Measurements from ENCODE around the gene CAPN14. TPM values are rescaled to one million over a fixed set of nuclear protein-coding genes. Genes with fewer than 3 reads are reported as not detected.

Gene CAPN14
- total RNA-seq, 4 donors from 2014 or later: 0.14 to 0.16 TPM; not detected in 2

DNA sequence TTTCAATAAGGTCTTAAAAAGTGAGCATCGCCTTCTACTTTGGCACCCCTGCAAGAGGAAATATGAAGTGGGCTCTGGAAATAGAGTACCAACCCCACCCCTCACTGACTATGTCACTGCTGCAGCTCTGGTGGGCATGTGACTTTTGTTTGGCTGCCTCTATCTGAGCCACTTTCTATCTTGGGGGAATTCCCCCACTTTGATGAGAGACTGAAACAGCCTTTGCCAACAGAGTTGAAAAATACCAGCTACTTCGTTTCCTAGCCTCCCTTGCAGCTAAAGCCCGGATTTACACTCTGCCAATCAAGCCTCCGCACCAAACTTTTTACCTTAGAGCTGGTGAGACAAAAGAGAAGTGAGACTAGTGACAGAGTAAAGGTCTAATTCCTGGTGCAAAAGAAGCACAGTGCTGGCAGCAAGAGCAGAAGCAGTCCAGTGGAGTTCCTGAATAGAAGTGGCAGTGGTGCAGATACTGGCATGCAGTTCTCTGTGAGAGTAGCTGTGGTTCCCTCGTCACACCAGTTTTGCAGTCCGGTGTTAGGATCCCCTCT, 67.1 kb downstream of the CAPN14 start:
- no peaks in the 10 kb centered on the region for H3K9me3 ChIP-seq
- H3K4me3 ChIP-seq: no peak overlapping the region
- intact Hi-C loops (cut with DNase I; ENCODE audit: low total_unique reads) (no loop called here), in situ Hi-C loops (cut with MboI; ENCODE audit: low pct_ligation_motif_present in 1 of 4, low pct_unique_long_range_greater_than_20kb in 1 of 4, low sequenced_read_pairs in 3 of 4) (loop anchor here (25.0 kb wide), 4 partner anchors 187 to 988 kb away; no protein-coding TSS in a partner anchor)
- TF ChIP-seq POLR2AphosphoS5 (IDR thresholded peaks at IDR 0.05): no peak
- TF ChIP-seq POLR2A (IDR thresholded peaks at IDR 0.05): no peak
- no peak for TF ChIP-seq EP300 (IDR thresholded peaks at IDR 0.05; ENCODE audit: low read depth)
- TF ChIP-seq, protein P1, sequence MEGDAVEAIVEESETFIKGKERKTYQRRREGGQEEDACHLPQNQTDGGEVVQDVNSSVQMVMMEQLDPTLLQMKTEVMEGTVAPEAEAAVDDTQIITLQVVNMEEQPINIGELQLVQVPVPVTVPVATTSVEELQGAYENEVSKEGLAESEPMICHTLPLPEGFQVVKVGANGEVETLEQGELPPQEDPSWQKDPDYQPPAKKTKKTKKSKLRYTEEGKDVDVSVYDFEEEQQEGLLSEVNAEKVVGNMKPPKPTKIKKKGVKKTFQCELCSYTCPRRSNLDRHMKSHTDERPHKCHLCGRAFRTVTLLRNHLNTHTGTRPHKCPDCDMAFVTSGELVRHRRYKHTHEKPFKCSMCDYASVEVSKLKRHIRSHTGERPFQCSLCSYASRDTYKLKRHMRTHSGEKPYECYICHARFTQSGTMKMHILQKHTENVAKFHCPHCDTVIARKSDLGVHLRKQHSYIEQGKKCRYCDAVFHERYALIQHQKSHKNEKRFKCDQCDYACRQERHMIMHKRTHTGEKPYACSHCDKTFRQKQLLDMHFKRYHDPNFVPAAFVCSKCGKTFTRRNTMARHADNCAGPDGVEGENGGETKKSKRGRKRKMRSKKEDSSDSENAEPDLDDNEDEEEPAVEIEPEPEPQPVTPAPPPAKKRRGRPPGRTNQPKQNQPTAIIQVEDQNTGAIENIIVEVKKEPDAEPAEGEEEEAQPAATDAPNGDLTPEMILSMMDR (IDR thresholded peaks at IDR 0.05): no peak
- no peaks in the 10 kb centered on the region for H3K4me1 ChIP-seq
- WGBS, 2 donors (ENCODE audit: low coverage in 1 of 2): 73 to 86% methylated on average over 3 to 6 of the region's 6 CpGs
- peaks cover 4% of the 10 kb centered on the region for H3K27me3 ChIP-seq
- H3K36me3 ChIP-seq: no peaks in the 10 kb centered on the region
- DNase-seq: no peak
- no peak overlapping the region for H3K27ac ChIP-seq

DNA sequence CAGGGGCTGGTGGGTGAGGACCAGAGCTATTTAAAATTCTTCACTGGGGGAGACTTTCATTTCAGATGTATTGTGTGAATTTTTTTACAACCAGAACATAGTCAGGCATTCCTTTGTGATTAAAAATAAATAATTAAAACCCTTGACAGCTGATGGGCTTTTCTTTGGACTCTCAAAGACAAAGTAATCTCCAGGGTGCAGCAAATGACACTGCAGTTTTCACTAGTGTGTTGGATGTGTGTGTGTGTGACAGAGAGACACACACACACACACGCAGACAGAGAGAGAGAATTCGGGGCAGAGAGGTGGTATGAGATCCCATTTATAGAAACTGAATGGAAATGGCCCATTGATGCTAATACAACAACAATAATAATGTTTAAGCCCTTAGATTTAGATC, 68.8 kb downstream of the CAPN14 start:
- no peaks in the 10 kb centered on the region for H3K9me3 ChIP-seq
- H3K4me1 ChIP-seq: no peaks in the 10 kb centered on the region
- TF ChIP-seq EP300 (IDR thresholded peaks at IDR 0.05; ENCODE audit: low read depth): no peak
- no peak for TF ChIP-seq POLR2A (IDR thresholded peaks at IDR 0.05)
- TF ChIP-seq POLR2AphosphoS5 (IDR thresholded peaks at IDR 0.05): no peak
- TF ChIP-seq, protein P1 (IDR thresholded peaks at IDR 0.05): no peak
- in situ Hi-C loops (cut with MboI; ENCODE audit: low pct_ligation_motif_present in 1 of 4, low pct_unique_long_range_greater_than_20kb in 1 of 4, low sequenced_read_pairs in 3 of 4) (no loop called here), intact Hi-C loops (cut with DNase I; ENCODE audit: low total_unique reads) (no loop called here)
- no peak for DNase-seq
- no peaks in the 10 kb centered on the region for H3K36me3 ChIP-seq
- no peak overlapping the region for H3K27ac ChIP-seq
- 76 to 90% methylated on average over 2 of the region's 2 CpGs for WGBS, 2 donors (ENCODE audit: low coverage in 1 of 2)
- peaks cover 4% of the 10 kb centered on the region for H3K27me3 ChIP-seq
- H3K4me3 ChIP-seq: no peak overlapping the region

DNA sequence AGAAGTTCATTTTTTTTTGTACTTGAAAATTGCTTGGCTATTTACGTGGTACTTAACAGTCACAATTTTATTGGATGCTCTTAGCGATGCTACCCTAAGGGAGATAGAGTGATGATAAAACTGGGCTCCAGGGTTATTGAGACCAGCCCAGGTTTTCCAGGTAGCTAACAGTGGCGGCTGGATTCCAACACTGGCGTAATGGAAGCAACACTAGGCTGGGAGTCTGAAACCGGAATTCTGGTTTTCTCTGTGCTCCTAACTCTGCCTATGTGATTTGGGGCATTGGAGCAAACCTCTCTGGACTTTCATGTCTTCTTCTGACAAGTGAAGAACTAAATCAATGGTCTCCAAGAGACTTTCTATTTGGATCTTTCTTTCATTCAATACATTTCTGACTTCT, 69.7 kb downstream of the CAPN14 start:
- Histone ChIP-seq H3K4me3 (no peak overlapping the region), H3K4me1 (no peaks in the 10 kb centered on the region), H3K27me3 (peaks cover 8% of the 10 kb centered on the region), H3K36me3 (no peaks in the 10 kb centered on the region), H3K9me3 (no peaks in the 10 kb centered on the region), H3K27ac (no peak overlapping the region)
- in situ Hi-C loops (cut with MboI; ENCODE audit: low pct_ligation_motif_present in 1 of 4, low pct_unique_long_range_greater_than_20kb in 1 of 4, low sequenced_read_pairs in 3 of 4): no loop called here
- WGBS, 2 donors (ENCODE audit: low coverage in 1 of 2): 59 to 77% methylated on average over 3 to 5 of the region's 5 CpGs
- TF ChIP-seq POLR2A (IDR thresholded peaks at IDR 0.05): no peak
- no peak for TF ChIP-seq EP300 (IDR thresholded peaks at IDR 0.05; ENCODE audit: low read depth)
- TF ChIP-seq, protein P1 (IDR thresholded peaks at IDR 0.05): no peak
- TF ChIP-seq POLR2AphosphoS5 (IDR thresholded peaks at IDR 0.05): no peak
- no peak for DNase-seq
- intact Hi-C loops (cut with DNase I; ENCODE audit: low total_unique reads): no loop called here

GRCh38 chr2:31142110-31142509, 75.2 kb downstream of the CAPN14 start:
- TF ChIP-seq, protein P1 (IDR thresholded peaks at IDR 0.05): no peak
- no peak for TF ChIP-seq POLR2A (IDR thresholded peaks at IDR 0.05)
- TF ChIP-seq POLR2AphosphoS5 (IDR thresholded peaks at IDR 0.05): no peak
- TF ChIP-seq EP300 (IDR thresholded peaks at IDR 0.05; ENCODE audit: low read depth): no peak
- in situ Hi-C loops (cut with MboI; ENCODE audit: low pct_ligation_motif_present in 1 of 4, low pct_unique_long_range_greater_than_20kb in 1 of 4, low sequenced_read_pairs in 3 of 4) (no loop called here), intact Hi-C loops (cut with DNase I; ENCODE audit: low total_unique reads) (no loop called here)
- H3K27ac ChIP-seq: no peak overlapping the region
- H3K36me3 ChIP-seq: no peaks in the 10 kb centered on the region
- no peak overlapping the region for H3K4me3 ChIP-seq
- 59 to 64% methylated on average over 3 of the region's 3 CpGs for WGBS, 2 donors (ENCODE audit: low coverage in 1 of 2)
- H3K9me3 ChIP-seq: no peaks in the 10 kb centered on the region
- DNase-seq: no peak
- peaks cover 28% of the 10 kb centered on the region for H3K27me3 ChIP-seq
- peaks cover 5 to 17% (median 15%) of the 10 kb centered on the region in 4 donors for H3K4me1 ChIP-seq

Measured in transverse colon (tissue), 4 donors.